ENCODE data around the gene B3GNT3.

Gene B3GNT3

DNA sequence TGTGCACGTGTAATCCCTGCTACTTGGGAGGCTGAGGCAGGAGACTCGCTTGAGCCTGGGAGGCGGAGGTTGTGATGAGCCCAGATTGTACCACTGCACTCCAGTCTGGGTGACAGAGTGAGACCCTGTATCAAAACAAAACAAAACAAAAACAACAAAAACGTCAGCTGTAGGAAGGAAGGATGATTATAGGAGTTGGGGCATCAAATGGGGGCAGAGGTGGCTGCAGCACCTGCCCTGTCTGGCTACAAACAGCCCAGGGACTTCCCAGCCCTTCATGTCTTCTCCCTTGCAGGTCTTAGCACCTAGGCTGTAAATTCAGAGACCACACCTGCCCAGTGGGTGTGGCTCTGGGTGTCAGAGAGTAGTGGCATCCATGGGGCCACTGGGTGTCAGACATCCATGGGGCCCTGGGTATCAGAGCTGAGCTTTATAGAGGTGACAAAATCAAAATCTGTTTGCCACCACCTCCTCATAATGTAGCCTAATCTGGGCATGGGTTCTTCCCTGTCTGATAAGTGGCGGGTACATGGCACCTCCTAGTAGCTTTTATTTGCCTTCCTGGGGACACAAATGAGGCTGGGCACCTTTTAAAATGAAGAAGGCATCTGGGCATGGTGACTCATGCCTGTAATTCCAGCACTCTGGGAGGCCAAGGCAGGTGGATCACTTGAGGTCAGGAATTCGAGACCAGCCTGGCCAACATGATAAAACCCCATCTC is 4.7 kb upstream of the B3GNT3 start:
- Histone ChIP-seq H3K27me3 (ENCODE audit: insufficient read depth, low read length, poor library complexity) (no peaks in the 10 kb centered on the region), H3K36me3 (ENCODE audit: insufficient read depth, low read length) (peaks cover 21% of the 10 kb centered on the region), H2AFZ (ENCODE audit: low read depth, low read length) (no peak overlapping the region), H3K4me3 (ENCODE audit: low read depth in 1 of 2, low read length in 2 of 2) (no peak overlapping the region), H3K27ac (ENCODE audit: low read length) (no peak overlapping the region), H3K9ac (ENCODE audit: low read depth, low read length) (no peak overlapping the region), H3K4me1 (ENCODE audit: insufficient read depth, low read length) (0 out of 2 replicates have a peak, but pooled peaks cover 3% of the 10 kb centered on the region), H3K9me3 (ENCODE audit: insufficient read depth, low read length, severe bottlenecking) (no peaks in the 10 kb centered on the region), H3K79me2 (ENCODE audit: insufficient read depth, low read length) (no peaks in the 10 kb centered on the region), H4K20me1 (ENCODE audit: insufficient read depth, low read length) (no peaks in the 10 kb centered on the region), H3K4me2 (ENCODE audit: insufficient read depth, low read length) (no peak overlapping the region)
- no peak for DNase-seq
- ATAC-seq (ENCODE audit: insufficient read depth, low read depth) = no peak
- TF ChIP-seq, protein P1, sequence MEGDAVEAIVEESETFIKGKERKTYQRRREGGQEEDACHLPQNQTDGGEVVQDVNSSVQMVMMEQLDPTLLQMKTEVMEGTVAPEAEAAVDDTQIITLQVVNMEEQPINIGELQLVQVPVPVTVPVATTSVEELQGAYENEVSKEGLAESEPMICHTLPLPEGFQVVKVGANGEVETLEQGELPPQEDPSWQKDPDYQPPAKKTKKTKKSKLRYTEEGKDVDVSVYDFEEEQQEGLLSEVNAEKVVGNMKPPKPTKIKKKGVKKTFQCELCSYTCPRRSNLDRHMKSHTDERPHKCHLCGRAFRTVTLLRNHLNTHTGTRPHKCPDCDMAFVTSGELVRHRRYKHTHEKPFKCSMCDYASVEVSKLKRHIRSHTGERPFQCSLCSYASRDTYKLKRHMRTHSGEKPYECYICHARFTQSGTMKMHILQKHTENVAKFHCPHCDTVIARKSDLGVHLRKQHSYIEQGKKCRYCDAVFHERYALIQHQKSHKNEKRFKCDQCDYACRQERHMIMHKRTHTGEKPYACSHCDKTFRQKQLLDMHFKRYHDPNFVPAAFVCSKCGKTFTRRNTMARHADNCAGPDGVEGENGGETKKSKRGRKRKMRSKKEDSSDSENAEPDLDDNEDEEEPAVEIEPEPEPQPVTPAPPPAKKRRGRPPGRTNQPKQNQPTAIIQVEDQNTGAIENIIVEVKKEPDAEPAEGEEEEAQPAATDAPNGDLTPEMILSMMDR (IDR thresholded peaks at IDR 0.05; ENCODE audit: borderline replicate concordance, extremely low read depth, low read length, poor library complexity, severe bottlenecking) = no peak
- no peak for TF ChIP-seq EZH2 (IDR thresholded peaks at IDR 0.05; ENCODE audit: borderline replicate concordance, low read depth, low read length, severe bottlenecking)

- H3K9me3 ChIP-seq (ENCODE audit: insufficient read depth, low read length, severe bottlenecking) = no peaks in the 10 kb centered on the region
- H3K27ac ChIP-seq (ENCODE audit: low read length) = no peak overlapping the region
- TF ChIP-seq, protein P1 (IDR thresholded peaks at IDR 0.05; ENCODE audit: borderline replicate concordance, extremely low read depth, low read length, poor library complexity, severe bottlenecking) = no peak
- TF ChIP-seq EZH2 (IDR thresholded peaks at IDR 0.05; ENCODE audit: borderline replicate concordance, low read depth, low read length, severe bottlenecking) = no peak
- H4K20me1 ChIP-seq (ENCODE audit: insufficient read depth, low read length) = no peaks in the 10 kb centered on the region
- no peak overlapping the region for H3K4me2 ChIP-seq (ENCODE audit: insufficient read depth, low read length)
- no peak overlapping the region for H3K9ac ChIP-seq (ENCODE audit: low read depth, low read length)
- no peaks in the 10 kb centered on the region for H3K79me2 ChIP-seq (ENCODE audit: insufficient read depth, low read length)
- H3K4me1 ChIP-seq (ENCODE audit: insufficient read depth, low read length) = 0 out of 2 replicates have a peak, but pooled peaks cover 3% of the 10 kb centered on the region
- H3K27me3 ChIP-seq (ENCODE audit: insufficient read depth, low read length, poor library complexity) = no peaks in the 10 kb centered on the region
- no peaks in the 10 kb centered on the region for H3K36me3 ChIP-seq (ENCODE audit: insufficient read depth, low read length)
- H2AFZ ChIP-seq (ENCODE audit: low read depth, low read length) = no peak overlapping the region
- H3K4me3 ChIP-seq (ENCODE audit: low read depth in 1 of 2, low read length in 2 of 2) = no peak overlapping the region
- no peak for ATAC-seq (ENCODE audit: insufficient read depth, low read depth)
- DNase-seq = no peak
These were observed 567 bp upstream of the B3GNT3 start for GRCh38 chr19:17794412-17794730.

- H3K4me2 ChIP-seq (ENCODE audit: insufficient read depth, low read length) = no peak overlapping the region
- no peak overlapping the region for H3K4me3 ChIP-seq (ENCODE audit: low read depth in 1 of 2, low read length in 2 of 2)
- H2AFZ ChIP-seq (ENCODE audit: low read depth, low read length) = no peak overlapping the region
These were observed 538 bp downstream of the B3GNT3 start for GRCh38 chr19:17795495-17795856.

More at GRCh38 chr19:17795495-17795856, 538 bp downstream of the B3GNT3 start:
- H3K79me2 ChIP-seq (ENCODE audit: insufficient read depth, low read length) = no peaks in the 10 kb centered on the region
- H4K20me1 ChIP-seq (ENCODE audit: insufficient read depth, low read length) = no peaks in the 10 kb centered on the region
- H3K9me3 ChIP-seq (ENCODE audit: insufficient read depth, low read length, severe bottlenecking) = no peaks in the 10 kb centered on the region
- H3K4me1 ChIP-seq (ENCODE audit: insufficient read depth, low read length) = 0 out of 2 replicates have a peak, but pooled peaks cover 3% of the 10 kb centered on the region
- no peaks in the 10 kb centered on the region for H3K36me3 ChIP-seq (ENCODE audit: insufficient read depth, low read length)
- no peaks in the 10 kb centered on the region for H3K27me3 ChIP-seq (ENCODE audit: insufficient read depth, low read length, poor library complexity)
- H3K9ac ChIP-seq (ENCODE audit: low read depth, low read length) = no peak overlapping the region
- ATAC-seq (ENCODE audit: insufficient read depth, low read depth) (no peak), DNase-seq (no peak)
- no peak overlapping the region for H3K27ac ChIP-seq (ENCODE audit: low read length)
- TF ChIP-seq, protein P1 (IDR thresholded peaks at IDR 0.05; ENCODE audit: borderline replicate concordance, extremely low read depth, low read length, poor library complexity, severe bottlenecking) = no peak
- TF ChIP-seq EZH2 (IDR thresholded peaks at IDR 0.05; ENCODE audit: borderline replicate concordance, low read depth, low read length, severe bottlenecking) = no peak
